ENCODE data around the gene F2RL3.
A peak's percentile ranks its signal among the peaks of the same experiment; 100 is the strongest.

Gene F2RL3

GRCh38 chr19:16892868-16893685 lies 4.3 kb downstream of the F2RL3 start:
- Histone ChIP-seq H3K36me3 (no peaks in the 10 kb centered on the region), H3K27me3 (ENCODE audit: insufficient read depth, low read depth, severe bottlenecking) (no peaks in the 10 kb centered on the region), H3K9me3 (ENCODE audit: severe bottlenecking) (no peaks in the 10 kb centered on the region), H3K27ac (no peak overlapping the region; the same call in 1 of the 2 replicates), H3K4me3 (ENCODE audit: low read depth, low read length) (no peak overlapping the region)
- no peak for TF ChIP-seq CTCF (IDR thresholded peaks at IDR 0.05; ENCODE audit: low read depth, low read length)
- DNase-seq, result no peak

DNA sequence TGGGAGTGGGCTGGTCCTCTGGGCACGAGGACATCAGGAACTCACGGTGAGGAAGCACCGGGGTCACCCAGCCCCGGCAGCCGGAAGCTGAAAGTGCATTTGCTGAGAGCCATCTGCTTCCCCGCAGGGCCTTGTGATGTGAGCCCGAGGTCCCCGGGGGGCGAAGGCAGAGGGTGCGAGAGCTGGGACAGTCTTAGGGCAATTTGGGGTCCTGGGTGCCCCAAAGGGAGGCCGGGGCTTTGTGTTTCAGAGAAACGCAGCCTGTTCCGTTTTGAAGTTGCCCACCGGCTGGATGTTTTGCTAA lies 4.8 kb downstream of the F2RL3 start:
- peak; percentile 21 for DNase-seq
- H3K27ac ChIP-seq, result no peak overlapping the region; the same call in 1 of the 2 replicates
- no peak overlapping the region for H3K4me3 ChIP-seq (ENCODE audit: low read depth, low read length)
- TF ChIP-seq CTCF (IDR thresholded peaks at IDR 0.05; ENCODE audit: low read depth, low read length), result no peak
- H3K36me3 ChIP-seq, result no peaks in the 10 kb centered on the region
- H3K9me3 ChIP-seq (ENCODE audit: severe bottlenecking), result no peaks in the 10 kb centered on the region
- no peaks in the 10 kb centered on the region for H3K27me3 ChIP-seq (ENCODE audit: insufficient read depth, low read depth, severe bottlenecking)

DNA sequence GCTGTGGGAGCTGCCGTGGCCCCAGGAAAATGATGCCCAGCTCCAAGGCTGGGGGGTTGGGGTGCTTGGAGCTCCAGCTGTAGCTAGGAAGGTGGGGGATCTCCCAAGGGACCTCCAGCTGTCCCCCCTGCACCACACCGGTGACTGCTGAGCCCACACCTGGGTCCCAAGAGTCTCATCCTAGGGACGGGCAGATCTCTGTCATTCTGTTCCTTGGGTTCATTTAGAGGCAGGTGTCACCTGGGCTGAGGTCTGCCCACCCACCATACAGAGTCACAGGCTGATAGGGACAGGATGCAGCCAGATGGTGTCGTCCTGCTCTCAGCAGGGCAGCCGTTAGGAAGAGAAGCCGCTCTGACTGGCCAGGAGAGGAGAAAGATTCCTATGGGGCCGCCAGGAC lies 5.3 kb downstream of the F2RL3 start:
- Histone ChIP-seq H3K9me3 (ENCODE audit: severe bottlenecking) (no peaks in the 10 kb centered on the region), H3K36me3 (no peaks in the 10 kb centered on the region), H3K27ac (no peak overlapping the region; the same call in 1 of the 2 replicates), H3K27me3 (ENCODE audit: insufficient read depth, low read depth, severe bottlenecking) (no peaks in the 10 kb centered on the region), H3K4me3 (ENCODE audit: low read depth, low read length) (no peak overlapping the region)
- peak; percentile 33; the same call in 1 of the 2 replicates for TF ChIP-seq CTCF (IDR thresholded peaks at IDR 0.05; ENCODE audit: low read depth, low read length)
- peak; percentile 35 for DNase-seq

DNA sequence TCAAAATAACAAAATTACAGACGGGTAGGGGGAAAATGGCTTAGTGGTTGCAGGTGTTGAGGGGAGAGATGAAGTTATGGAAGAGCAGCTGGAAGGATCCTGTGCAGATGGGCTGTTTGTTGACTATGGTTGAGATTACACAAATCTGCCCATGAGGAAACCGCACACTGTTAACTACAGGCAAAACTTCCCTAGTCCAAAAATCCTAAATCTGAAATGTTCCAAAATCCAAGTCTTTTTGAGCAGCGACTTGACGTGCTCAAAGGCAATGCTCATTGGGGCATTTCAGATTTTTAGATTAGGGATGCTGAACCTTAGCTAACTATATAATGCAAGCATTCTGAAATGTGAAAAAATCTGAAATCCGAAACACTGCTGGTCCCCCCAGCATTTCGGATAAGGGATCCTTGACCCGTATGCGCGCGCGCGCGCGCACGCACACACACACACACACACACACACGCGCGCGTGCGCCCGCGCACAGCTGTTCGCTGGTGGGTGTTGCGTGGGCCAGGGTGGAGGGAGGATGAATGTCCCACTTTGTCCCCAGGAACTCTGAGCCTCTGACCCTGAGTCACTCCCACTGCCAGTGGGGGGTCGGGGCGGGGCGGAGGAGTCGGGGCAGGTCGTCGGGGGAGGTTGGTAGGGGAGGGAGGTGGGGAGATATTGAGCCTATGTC lies 6.8 kb downstream of the F2RL3 start:
- Histone ChIP-seq H3K27me3 (ENCODE audit: insufficient read depth, low read depth, severe bottlenecking) (no peaks in the 10 kb centered on the region), H3K36me3 (no peaks in the 10 kb centered on the region), H3K27ac (no peak overlapping the region), H3K9me3 (ENCODE audit: severe bottlenecking) (no peaks in the 10 kb centered on the region), H3K4me3 (ENCODE audit: low read depth, low read length) (no peak overlapping the region)
- no peak for DNase-seq
- TF ChIP-seq CTCF (IDR thresholded peaks at IDR 0.05; ENCODE audit: low read depth, low read length), result no peak

DNA sequence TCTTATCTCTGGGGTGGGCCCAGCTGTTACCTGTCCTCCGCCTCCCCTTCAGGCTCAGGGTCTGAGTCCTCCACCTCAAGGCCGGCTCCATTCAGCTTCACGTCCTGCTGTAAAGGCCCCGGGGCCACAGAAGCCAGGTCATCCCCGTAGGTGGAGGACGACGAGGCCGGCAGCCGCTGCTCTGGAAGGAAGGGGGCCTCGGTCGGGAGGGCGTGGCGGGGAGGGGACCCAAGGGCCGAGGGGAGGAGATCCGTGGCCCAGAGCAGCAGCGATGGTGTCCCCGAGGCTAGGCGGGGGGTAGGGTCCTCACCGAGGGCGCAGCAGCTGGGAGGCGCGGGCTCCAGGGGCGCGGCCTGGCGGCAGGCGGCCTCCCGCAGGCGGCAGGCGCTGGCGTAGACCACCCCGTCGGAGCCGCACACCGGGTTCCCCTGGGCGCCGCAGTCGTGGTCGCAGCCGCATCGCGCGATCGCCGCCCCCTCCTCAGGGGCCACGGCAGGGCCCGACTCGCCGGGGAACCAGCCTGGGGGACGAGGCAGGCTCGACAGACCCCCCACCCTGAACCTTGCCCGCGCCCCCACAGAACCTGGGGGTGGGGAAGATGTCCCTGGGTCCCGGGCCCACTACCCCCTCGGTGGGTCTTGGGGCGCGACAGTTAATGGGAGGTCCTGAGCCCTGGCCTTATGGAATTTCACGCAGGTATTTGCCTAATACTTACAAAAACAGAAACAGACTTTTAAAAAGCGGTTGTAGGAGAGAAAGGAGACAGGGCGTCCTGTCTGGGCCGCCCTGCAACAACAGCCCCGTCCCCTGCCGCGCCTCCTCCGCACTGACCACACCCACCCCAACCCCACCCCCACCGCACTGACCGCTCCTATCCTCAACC lies 7.6 kb downstream of the F2RL3 start:
- Histone ChIP-seq H3K36me3 (no peaks in the 10 kb centered on the region), H3K27me3 (ENCODE audit: insufficient read depth, low read depth, severe bottlenecking) (no peaks in the 10 kb centered on the region), H3K27ac (no peak overlapping the region), H3K4me3 (ENCODE audit: low read depth, low read length) (no peak overlapping the region), H3K9me3 (ENCODE audit: severe bottlenecking) (no peaks in the 10 kb centered on the region)
- TF ChIP-seq CTCF (IDR thresholded peaks at IDR 0.05; ENCODE audit: low read depth, low read length), result no peak
- no peak for DNase-seq
